H9 (cell line): ENCODE results near the gene FAM131C. TPM values are rescaled to one million over a fixed set of nuclear protein-coding genes. Genes with fewer than 3 reads are reported as not detected.

Source experiments
- DNase-seq: peaks from one replicate; pipeline ENCODE4 v3.0.0-alpha.2; 2017
- H2AFZ ChIP-seq: one replicate; pipeline ENCODE4 v1.6.1; 2013; ENCODE audit warnings: mild to moderate bottlenecking, low read length, control low read depth, moderate library complexity
- H2AK5ac ChIP-seq: 2 replicates; pipeline ENCODE4 v1.6.1; 2013; ENCODE audit warnings: low read length, control low read depth, mixed read lengths; ENCODE audit not compliant: insufficient read length
- H2BK120ac ChIP-seq: one replicate; pipeline ENCODE4 v1.6.1; 2013; ENCODE audit warnings: low read depth, mild to moderate bottlenecking, low read length, control low read depth, inconsistent platforms; ENCODE audit not compliant: poor library complexity, severe bottlenecking
- H2BK12ac ChIP-seq: 2 replicates; pipeline ENCODE4 v1.6.1; 2013; ENCODE audit warnings: low read length, control low read depth, mixed read lengths, low read depth; ENCODE audit not compliant: insufficient read length
- H2BK15ac ChIP-seq: 2 replicates; pipeline ENCODE4 v1.6.1; 2013; ENCODE audit warnings: low read depth, low read length, control low read depth
- H2BK20ac ChIP-seq: one replicate; pipeline ENCODE4 v1.6.1; 2013; ENCODE audit warnings: low read depth, mild to moderate bottlenecking, low read length, control low read depth, inconsistent platforms; ENCODE audit not compliant: poor library complexity, severe bottlenecking
- H2BK5ac ChIP-seq: 2 replicates; pipeline ENCODE4 v1.6.1; 2013; ENCODE audit warnings: low read length, control low read depth, mixed read lengths; ENCODE audit not compliant: insufficient read length
- H3K14ac ChIP-seq: 2 replicates; pipeline ENCODE4 v1.6.1; 2013; ENCODE audit warnings: low read length, control low read depth; ENCODE audit not compliant: insufficient read depth
- H3K18ac ChIP-seq: 2 replicates; pipeline ENCODE4 v1.6.1; 2013; ENCODE audit warnings: low read depth, mild to moderate bottlenecking, mixed read lengths, low read length, control low read depth; ENCODE audit not compliant: insufficient read length
- H3K23ac ChIP-seq: 2 replicates; pipeline ENCODE4 v1.6.1; 2013; ENCODE audit warnings: low read length, control low read depth, mixed read lengths, low read depth; ENCODE audit not compliant: insufficient read length
- H3K23me2 ChIP-seq: 2 replicates; pipeline ENCODE4 v1.6.1; 2013; ENCODE audit warnings: low read depth, mild to moderate bottlenecking, mixed read lengths, low read length, control low read depth; ENCODE audit not compliant: insufficient read length, poor library complexity, severe bottlenecking
- H3K27ac ChIP-seq: 2 replicates; pipeline ENCODE4 v1.5.1; 2013; ENCODE audit warnings: low read length, control low read depth, mixed read lengths, low read depth; ENCODE audit not compliant: insufficient read length
- H3K27me3 ChIP-seq: 2 replicates; pipeline ENCODE4 v1.6.1; 2013; ENCODE audit warnings: low read length, control low read depth, inconsistent platforms; ENCODE audit not compliant: insufficient read depth
- H3K4ac ChIP-seq: 2 replicates; pipeline ENCODE4 v1.6.1; 2013; ENCODE audit warnings: low read depth, mild to moderate bottlenecking, control low read depth, inconsistent platforms, low read length, moderate library complexity
- H3K4me1 ChIP-seq: 2 replicates; pipeline ENCODE4 v1.6.1; 2013; ENCODE audit warnings: low read length, control low read depth, inconsistent platforms; ENCODE audit not compliant: insufficient read depth
- H3K4me2 ChIP-seq: 2 replicates; pipeline ENCODE4 v1.6.1; 2013; ENCODE audit warnings: low read length, control low read depth, mixed read lengths; ENCODE audit not compliant: insufficient read length, insufficient read depth
- H3K56ac ChIP-seq: 2 replicates; pipeline ENCODE4 v1.6.1; 2013; ENCODE audit warnings: low read depth, mild to moderate bottlenecking, mixed read lengths, low read length, control low read depth; ENCODE audit not compliant: insufficient read length
- H3K79me1 ChIP-seq: 2 replicates; pipeline ENCODE4 v1.6.1; 2013; ENCODE audit warnings: low read depth, mild to moderate bottlenecking, moderate library complexity, low read length, control low read depth, inconsistent platforms; ENCODE audit not compliant: insufficient read depth, poor library complexity, severe bottlenecking
- H3K79me2 ChIP-seq: 2 replicates; pipeline ENCODE4 v1.6.1; 2013; ENCODE audit warnings: low read length, control low read depth, inconsistent platforms; ENCODE audit not compliant: insufficient read depth
- H3K9ac ChIP-seq: 2 replicates; pipeline ENCODE4 v1.6.1; 2013; ENCODE audit warnings: low read length, control low read depth, mixed read lengths; ENCODE audit not compliant: insufficient read length; ENCODE audit errors: extremely low read depth
- H3K9me3 ChIP-seq: one replicate; pipeline ENCODE4 v1.6.1; 2013; ENCODE audit warnings: low read depth, low read length, inconsistent platforms; ENCODE audit not compliant: control insufficient read depth
- H3T11ph ChIP-seq: one replicate; pipeline ENCODE4 v1.6.1; 2013; ENCODE audit warnings: mild to moderate bottlenecking, low read length, control low read depth, inconsistent platforms
- H4K20me1 ChIP-seq: one replicate; pipeline ENCODE4 v1.6.1; 2013; ENCODE audit not compliant: control insufficient read depth, insufficient read length, insufficient read depth
- H4K5ac ChIP-seq: 2 replicates; pipeline ENCODE4 v1.6.1; 2013; ENCODE audit warnings: low read depth, mild to moderate bottlenecking, mixed read lengths, low read length, control low read depth; ENCODE audit not compliant: insufficient read length
- H4K8ac ChIP-seq: replicated peaks from 2 replicates; pipeline ENCODE4 v1.6.1; 2013; ENCODE audit warnings: low read length, control low read depth, mixed read lengths, low read depth; ENCODE audit not compliant: insufficient read length
- H4K91ac ChIP-seq: 2 replicates; pipeline ENCODE4 v1.6.1; 2013; ENCODE audit warnings: low read depth, mild to moderate bottlenecking, moderate library complexity, mixed read lengths, low read length, control low read depth; ENCODE audit not compliant: insufficient read length
- H3K27ac Mint-ChIP-seq, 3 experiments: 2 replicates in 2 of 3; 3 replicates in 1 of 3; pipeline ENCODE4 v1.8.0; 2020 to 2021; ENCODE audit warnings: mixed read lengths in 3 of 3, mild to moderate bottlenecking in 1 of 3, moderate library complexity in 1 of 3
- H3K27me3 Mint-ChIP-seq: 2 replicates; pipeline ENCODE4 v1.8.0; 2021; ENCODE audit warnings: low read depth, mild to moderate bottlenecking, moderate library complexity, mixed read lengths
- H3K36me3 Mint-ChIP-seq, 3 experiments: 2 replicates in 2 of 3; 3 replicates in 1 of 3; pipeline ENCODE4 v1.8.0; 2020 to 2021; ENCODE audit warnings: low read depth in 3 of 3, mixed read lengths in 3 of 3; ENCODE audit not compliant: insufficient read depth in 1 of 3
- H3K4me1 Mint-ChIP-seq, 2 experiments: 2 replicates each; pipeline ENCODE4 v1.8.0; 2020; ENCODE audit warnings: mixed read lengths in 2 of 2
- H3K4me3 Mint-ChIP-seq, 2 experiments: 2 replicates in 1 of 2; 3 replicates in 1 of 2; pipeline ENCODE4 v1.8.0; 2020 to 2021; ENCODE audit warnings: mild to moderate bottlenecking in 2 of 2, mixed read lengths in 2 of 2, moderate library complexity in 1 of 2
- H3K9me3 Mint-ChIP-seq, 2 experiments: 2 replicates in 1 of 2; 3 replicates in 1 of 2; pipeline ENCODE4 v1.8.0; 2020; ENCODE audit warnings: mild to moderate bottlenecking in 2 of 2, mixed read lengths in 2 of 2, moderate library complexity in 1 of 2
- CTCF ChIP-seq: fragments of 200-600 bp; sonication (generic); conservative IDR thresholded peaks from 3 replicates; pipeline ENCODE4 v1.8.0; 2021; ENCODE audit warnings: antibody characterized with exemption, mild to moderate bottlenecking
- WGBS: extraction: QIAGEN DNeasy Blood & Tissue Kit; methylation state at CpG from one replicate; pipeline ENCODE4 v1.1.7; 2013; ENCODE audit warnings: missing lambda C conversion rate, low lambda C conversion rate, mixed read lengths; ENCODE audit not compliant: insufficient read length; ENCODE audit errors: extremely low coverage; 5-methylcytosine and 5-hydroxymethylcytosine counted together
- total RNA-seq: library from RNA; stranded (reverse); gene quantifications from 2 replicates; pipeline ENCODE4 v1.2.1, GENCODE V29; 2021

Gene FAM131C
- total RNA-seq, 1 experiment from 2014 or later = 0.61 TPM

- H3T11ph ChIP-seq = no peak overlapping the region
- H3K9ac ChIP-seq = no peak overlapping the region
- H3K56ac ChIP-seq = no peak overlapping the region
- no peaks in the 10 kb centered on the region for H3K79me1 ChIP-seq
- H3K18ac ChIP-seq = no peak overlapping the region
- H3K4me1 ChIP-seq = peaks cover 3% of the 10 kb centered on the region; the same call in 1 of the 2 replicates
- no peak overlapping the region for H2AK5ac ChIP-seq
- Mint-ChIP-seq H3K27me3 (peaks cover 30% of the 10 kb centered on the region), H3K36me3 (no peaks in the 10 kb centered on the region), H3K4me3 (no peak overlapping the region), H3K4me1 (peaks cover 33 to 44% of the 10 kb centered on the region in 2 experiments), H3K9me3 (no peaks in the 10 kb centered on the region), H3K27ac (no peak overlapping the region)
- DNase-seq = no peak
- no peak overlapping the region for H4K91ac ChIP-seq
- no peaks in the 10 kb centered on the region for H4K20me1 ChIP-seq
- H3K9me3 ChIP-seq = no peaks in the 10 kb centered on the region
- H2BK5ac ChIP-seq = no peak overlapping the region
- no peak overlapping the region for H2BK12ac ChIP-seq
- no peak overlapping the region for H2BK20ac ChIP-seq
- no peaks in the 10 kb centered on the region for H3K23me2 ChIP-seq
- H2AFZ ChIP-seq = no peak overlapping the region
- no peaks in the 10 kb centered on the region for H3K79me2 ChIP-seq
- H3K4ac ChIP-seq = no peak overlapping the region
- WGBS = no CpG with 5 or more reads among the region's 8 CpGs
- no peak overlapping the region for H2BK15ac ChIP-seq
- no peak overlapping the region; the same call in 1 of the 2 replicates for H3K14ac ChIP-seq
- no peak for TF ChIP-seq CTCF
- H4K8ac ChIP-seq = no peak overlapping the region
- H4K5ac ChIP-seq = no peak overlapping the region
- H3K23ac ChIP-seq = no peak overlapping the region
- no peak overlapping the region for H3K4me2 ChIP-seq
- no peaks in the 10 kb centered on the region for H3K27me3 ChIP-seq
- H2BK120ac ChIP-seq = no peak overlapping the region
- H3K27ac ChIP-seq = no peak overlapping the region
Observed at GRCh38 chr1:16065269-16065576, 8.2 kb downstream of the FAM131C start.
